Vagina (tissue), 2 donors: ENCODE data around the gene FAM186B.

Experiments
- CTCF ChIP-seq, 3 experiments: fragments of 450-650 bp in 2 of 3; fragments of 200-600 bp in 1 of 3; sonication (generic) in 1 of 3; IDR thresholded peaks; one replicate each; pipeline ENCODE4 v1.5.1; 2017 to 2019; ENCODE audit warnings: antibody characterized with exemption in 3 of 3, mild to moderate bottlenecking in 2 of 3, moderate library complexity in 2 of 3
- POLR2AphosphoS5 ChIP-seq, 2 donors: sonication (generic); formaldehyde crosslinking; IDR thresholded peaks; one replicate each; pipeline ENCODE4 v1.9.0; 2017; ENCODE audit warnings: antibody characterized with exemption in 2 of 2, mild to moderate bottlenecking in 2 of 2, low read depth in 1 of 2; ENCODE audit not compliant: insufficient read depth in 1 of 2

DNA sequence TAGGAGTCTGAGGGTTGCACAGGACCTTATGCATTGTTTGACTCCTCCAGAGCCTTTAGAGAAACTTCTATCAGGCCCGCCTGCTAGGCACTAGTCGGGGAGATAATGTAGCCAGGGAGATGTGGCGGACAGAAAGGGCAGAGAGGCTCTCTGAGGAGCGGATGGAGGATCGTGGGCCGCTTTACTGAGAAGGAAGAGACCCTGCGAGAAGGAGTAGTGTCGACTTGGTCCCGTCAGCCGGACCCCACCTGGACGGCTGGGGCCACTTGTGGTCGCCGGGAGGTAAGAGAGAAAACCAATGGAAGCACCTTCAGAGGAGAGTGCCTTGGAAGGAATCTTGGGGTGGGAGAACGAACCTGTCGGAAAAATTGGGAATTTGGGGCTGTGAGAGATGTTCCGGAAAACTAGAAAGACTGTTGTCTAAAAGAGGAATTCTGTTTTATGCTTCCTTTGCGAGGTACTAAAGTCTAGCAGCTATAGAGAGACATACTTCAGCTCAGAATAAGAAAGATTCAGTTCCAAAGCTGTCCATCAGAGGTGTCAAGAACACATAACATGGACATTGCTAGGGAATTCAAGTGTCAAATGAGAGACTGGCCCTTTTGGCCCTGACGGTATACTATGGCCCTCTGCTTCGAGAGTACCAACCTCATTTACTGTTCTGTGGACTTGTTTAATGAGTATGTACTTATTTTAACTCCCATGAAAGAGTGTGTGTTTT is 36.8 kb downstream of the FAM186B start:
- no peak for TF ChIP-seq CTCF (IDR thresholded peaks at IDR 0.05)
- TF ChIP-seq POLR2AphosphoS5 (IDR thresholded peaks at IDR 0.05; ENCODE audit: insufficient read depth in 1 of 2, low read depth in 1 of 2), result no peak
